Measurements from ENCODE around the gene TRPV4.
A peak's percentile ranks its signal among the peaks of the same experiment; 100 is the strongest.

Gene TRPV4

DNA sequence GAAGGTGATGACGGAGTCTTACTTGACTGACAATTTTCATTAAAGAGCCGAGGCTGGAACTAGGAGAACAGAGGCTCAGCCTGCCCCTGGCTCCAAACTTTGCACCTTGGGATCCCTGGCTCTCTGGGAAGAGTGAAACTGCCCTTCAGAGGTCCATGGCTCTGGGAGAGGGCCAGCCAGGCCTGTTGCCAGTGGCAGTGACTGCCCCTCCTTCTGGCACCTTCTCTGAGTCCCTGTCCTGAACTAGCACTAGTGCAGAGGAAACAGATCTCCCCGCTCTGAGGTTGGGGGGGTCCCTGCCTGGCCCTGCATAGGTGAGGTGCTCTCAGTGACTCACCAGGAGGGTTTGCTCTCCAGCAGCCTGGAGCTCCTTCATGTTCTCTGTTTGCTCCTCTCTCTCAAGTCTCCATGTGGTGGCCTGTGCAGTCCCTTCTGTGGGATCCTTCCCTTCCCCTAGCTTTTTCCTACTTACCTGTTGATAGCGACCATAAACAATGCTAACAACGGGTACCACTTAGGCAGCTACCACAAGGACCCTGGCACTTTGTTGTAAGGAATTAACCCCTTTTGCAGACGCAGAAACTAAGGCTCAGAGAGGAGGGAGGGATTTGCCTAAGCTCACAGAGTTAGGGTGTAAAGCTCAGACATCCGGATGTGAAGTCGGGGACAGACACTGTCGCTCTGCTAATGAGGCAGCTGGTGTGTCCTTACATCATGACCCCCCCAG, 97.2 kb downstream of the TRPV4 start:
- Mint-ChIP-seq H3K9me3 (no peaks in the 10 kb centered on the region), H3K4me1 (peaks cover 42% of the 10 kb centered on the region), H3K36me3 (ENCODE audit: low read depth) (no peaks in the 10 kb centered on the region), H3K27ac (peak overlapping the region in 1 of 3 experiments; percentile 97), H3K27me3 (ENCODE audit: low read depth) (peaks cover 13% of the 10 kb centered on the region), H3K4me3 (no peak overlapping the region)
- TF ChIP-seq, protein P1, sequence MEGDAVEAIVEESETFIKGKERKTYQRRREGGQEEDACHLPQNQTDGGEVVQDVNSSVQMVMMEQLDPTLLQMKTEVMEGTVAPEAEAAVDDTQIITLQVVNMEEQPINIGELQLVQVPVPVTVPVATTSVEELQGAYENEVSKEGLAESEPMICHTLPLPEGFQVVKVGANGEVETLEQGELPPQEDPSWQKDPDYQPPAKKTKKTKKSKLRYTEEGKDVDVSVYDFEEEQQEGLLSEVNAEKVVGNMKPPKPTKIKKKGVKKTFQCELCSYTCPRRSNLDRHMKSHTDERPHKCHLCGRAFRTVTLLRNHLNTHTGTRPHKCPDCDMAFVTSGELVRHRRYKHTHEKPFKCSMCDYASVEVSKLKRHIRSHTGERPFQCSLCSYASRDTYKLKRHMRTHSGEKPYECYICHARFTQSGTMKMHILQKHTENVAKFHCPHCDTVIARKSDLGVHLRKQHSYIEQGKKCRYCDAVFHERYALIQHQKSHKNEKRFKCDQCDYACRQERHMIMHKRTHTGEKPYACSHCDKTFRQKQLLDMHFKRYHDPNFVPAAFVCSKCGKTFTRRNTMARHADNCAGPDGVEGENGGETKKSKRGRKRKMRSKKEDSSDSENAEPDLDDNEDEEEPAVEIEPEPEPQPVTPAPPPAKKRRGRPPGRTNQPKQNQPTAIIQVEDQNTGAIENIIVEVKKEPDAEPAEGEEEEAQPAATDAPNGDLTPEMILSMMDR (IDR thresholded peaks at IDR 0.05; ENCODE audit: unreplicated experiment in 3 of 3) = no peak

GRCh38 chr12:109735051-109735521, 98.1 kb downstream of the TRPV4 start:
- Mint-ChIP-seq H3K4me1 (peaks cover 37% of the 10 kb centered on the region), H3K27me3 (ENCODE audit: low read depth) (peaks cover 9% of the 10 kb centered on the region), H3K4me3 (no peak overlapping the region), H3K36me3 (ENCODE audit: low read depth) (no peaks in the 10 kb centered on the region), H3K27ac (peak overlapping the region in 1 of 3 experiments; percentile 38), H3K9me3 (no peaks in the 10 kb centered on the region)
- TF ChIP-seq, protein P1 (IDR thresholded peaks at IDR 0.05; ENCODE audit: unreplicated experiment in 3 of 3) = no peak

DNA sequence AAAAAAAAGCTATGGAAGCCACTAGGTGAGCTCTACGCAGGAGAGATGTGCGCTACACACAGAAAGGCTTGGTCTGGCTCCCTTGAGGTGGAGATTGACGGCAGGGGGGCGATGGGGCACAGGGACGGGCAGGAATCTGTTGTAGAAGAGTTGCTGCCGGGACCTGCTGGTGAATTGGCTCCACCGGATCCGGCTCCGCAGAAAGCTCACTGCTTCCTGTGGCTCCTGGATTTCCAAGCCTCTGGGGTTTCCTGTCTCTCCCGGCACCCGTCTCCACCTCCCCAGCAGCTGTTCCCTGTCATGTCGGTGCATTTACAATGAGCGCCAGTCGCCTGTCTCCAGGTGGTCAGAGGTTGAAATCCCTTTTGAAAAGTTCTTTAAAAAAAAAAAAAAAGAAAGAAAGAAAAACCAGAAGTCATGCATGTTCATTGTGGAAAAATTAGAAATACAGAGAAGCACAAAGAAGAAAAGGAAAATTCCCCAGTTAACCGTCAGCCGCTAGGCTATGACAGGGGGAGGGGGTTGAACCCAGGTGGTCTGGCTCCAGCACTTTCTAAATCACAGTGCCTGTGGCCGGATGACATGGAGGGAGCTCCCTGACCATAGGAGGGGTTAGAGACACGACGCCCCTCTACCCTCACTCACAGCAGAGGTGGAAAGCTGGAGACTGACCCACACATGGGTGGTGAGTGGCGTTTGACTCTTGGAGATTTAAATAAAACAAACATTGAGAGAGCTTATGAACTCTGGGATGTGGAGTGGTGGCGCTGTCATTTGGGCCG, 98.8 kb downstream of the TRPV4 start:
- Mint-ChIP-seq H3K27ac (peak overlapping the region in 2 of 3 experiments; percentile 38 to 73), H3K9me3 (no peaks in the 10 kb centered on the region), H3K36me3 (ENCODE audit: low read depth) (no peaks in the 10 kb centered on the region), H3K4me3 (peak overlapping the region in 2 of 3 experiments; percentile 19 to 52), H3K4me1 (peaks cover 37% of the 10 kb centered on the region), H3K27me3 (ENCODE audit: low read depth) (peaks cover 9% of the 10 kb centered on the region)
- TF ChIP-seq, protein P1 (IDR thresholded peaks at IDR 0.05; ENCODE audit: unreplicated experiment in 3 of 3) = no peak
